OCI-LY1 (cell line): ENCODE results near the gene FAM98B.

Experiments used
- CTCF ChIP-seq: fragments of 200-600 bp; sonication (generic), shearing (Covaris generic); IDR thresholded peaks from 2 replicates; pipeline ENCODE4 v1.5.1; 2017; ENCODE audit warnings: mild to moderate bottlenecking, antibody characterized with exemption, low read length, moderate library complexity, mixed read lengths
- EZH2 ChIP-seq: fragments of 200-600 bp; sonication (generic), shearing (Covaris generic); IDR thresholded peaks from 2 replicates; pipeline ENCODE4 v1.8.0; 2017; ENCODE audit warnings: borderline replicate concordance, mixed run types, mild to moderate bottlenecking, antibody characterized with exemption, low read length, moderate library complexity, mixed read lengths

DNA sequence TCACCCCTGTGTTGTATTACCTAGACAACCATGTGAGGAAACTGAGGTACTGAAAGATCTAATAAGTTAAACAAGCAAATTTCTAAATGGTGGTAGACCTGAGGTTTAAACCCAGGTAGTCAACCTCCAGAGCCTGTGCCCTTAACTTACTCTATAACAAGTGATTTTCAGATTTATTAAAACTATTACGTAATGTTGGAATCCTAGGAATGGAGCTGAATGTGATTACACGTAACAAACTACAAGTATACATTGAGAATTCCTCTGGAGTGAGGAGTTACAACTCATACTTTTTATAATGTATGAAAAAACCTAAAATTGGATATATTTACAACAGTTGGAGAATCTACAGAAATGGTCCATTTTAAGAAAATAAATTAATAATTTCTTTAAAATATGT, 18.0 kb downstream of the FAM98B start:
- no peak for TF ChIP-seq CTCF
- TF ChIP-seq EZH2 = no peak
